SK-N-SH (cell line): ENCODE results near the gene ADPRHL1. TPM values are rescaled to one million over a fixed set of nuclear protein-coding genes. Genes with fewer than 3 reads are reported as not detected.

Experiments
- CTCF ChIA-PET: fragments of 300-600, 350-600 bp; formaldehyde crosslinking; extraction: SDS; loops from one replicate; lab custom pipeline; 2021; lab: Yijun Ruan, JAX
- POLR2A ChIA-PET: fragments of 350-600 bp; sonication (Branson Sonifier 250); formaldehyde crosslinking; extraction: SDS; loops from one replicate; lab custom pipeline; 2020; ENCODE audit warnings: antibody characterized with exemption, inconsistent platforms; lab: Yijun Ruan, JAX
- DNase-seq: peaks from one replicate; pipeline ENCODE4 v3.0.0; 2012
- H2AFZ ChIP-seq: fragments of 200-600 bp; sonication (generic); 2 replicates; pipeline ENCODE4 v1.8.1; 2016; ENCODE audit warnings: antibody characterized with exemption, mild to moderate bottlenecking, low read depth
- H3F3A ChIP-seq: fragments of 200-600 bp; sonication (generic); replicated peaks from 2 replicates; pipeline ENCODE3; 2016; ENCODE audit warnings: antibody characterized with exemption, mild to moderate bottlenecking; ENCODE audit not compliant: insufficient read depth
- H3K27ac ChIP-seq, 2 experiments: fragments of 200-500 bp in 1 of 2; fragments of 200-600 bp in 1 of 2; sonication (Bioruptor generic) in 1 of 2; sonication (generic), shearing (Covaris generic) in 1 of 2; 2 replicates each; pipeline versions ENCODE4 v1.5.1 to v1.6.1; 2014 to 2016; ENCODE audit warnings: low read depth in 2 of 2, inconsistent platforms in 1 of 2, low read length in 1 of 2, mild to moderate bottlenecking in 1 of 2, mixed read lengths in 1 of 2
- H3K27me3 ChIP-seq: fragments of 200-600 bp; sonication (generic), shearing (Covaris generic); 2 replicates; pipeline ENCODE4 v1.6.1; 2016; ENCODE audit warnings: mixed run types; ENCODE audit not compliant: insufficient read depth
- H3K36me3 ChIP-seq, 2 experiments: fragments of 200-500 bp in 1 of 2; fragments of 200-600 bp in 1 of 2; sonication (Bioruptor generic) in 1 of 2; sonication (generic) in 1 of 2; replicated peaks in 1 of 2; 2 replicates each; pipeline versions ENCODE3 to v1.5.1; 2014 to 2016; ENCODE audit warnings: low read length in 1 of 2, mild to moderate bottlenecking in 1 of 2; ENCODE audit not compliant: insufficient read depth in 2 of 2, control insufficient read depth in 1 of 2
- H3K4me1 ChIP-seq, 2 experiments: fragments of 200-500 bp in 1 of 2; fragments of 200-600 bp in 1 of 2; sonication (Bioruptor generic) in 1 of 2; sonication (generic), shearing (Covaris generic) in 1 of 2; 2 replicates each; pipeline versions ENCODE4 v1.5.1 to v1.6.1; 2014 to 2016; ENCODE audit warnings: low read depth in 1 of 2, low read length in 1 of 2, mixed run types in 1 of 2; ENCODE audit not compliant: insufficient read depth in 2 of 2, control insufficient read depth in 1 of 2
- H3K4me2 ChIP-seq: fragments of 200-600 bp; sonication (generic), shearing (Covaris generic); 2 replicates; pipeline ENCODE4 v1.6.1; 2017; ENCODE audit warnings: mixed run types
- H3K4me3 ChIP-seq, 2 experiments: fragments of 200-500 bp in 1 of 2; fragments of 200-600 bp in 1 of 2; sonication (Bioruptor generic) in 1 of 2; sonication (generic), shearing (Covaris generic) in 1 of 2; 2 replicates each; pipeline versions ENCODE4 v1.5.1 to v1.8.1; 2014 to 2016; ENCODE audit warnings: low read depth in 2 of 2, inconsistent platforms in 1 of 2, low read length in 1 of 2, mild to moderate bottlenecking in 1 of 2, mixed read lengths in 1 of 2, moderate library complexity in 1 of 2
- H3K79me2 ChIP-seq: fragments of 200-600 bp; sonication (generic); 2 replicates; pipeline ENCODE4 v1.8.1; 2017; ENCODE audit warnings: mild to moderate bottlenecking; ENCODE audit not compliant: insufficient read depth
- H3K9ac ChIP-seq: fragments of 200-600 bp; sonication (generic); 2 replicates; pipeline ENCODE4 v1.6.1; 2017; ENCODE audit warnings: mixed run types
- H3K9me2 ChIP-seq: fragments of 200-600 bp; sonication (generic); 2 replicates; pipeline ENCODE4 v1.6.1; 2017; ENCODE audit warnings: mixed run types
- H3K9me3 ChIP-seq: fragments of 200-600 bp; sonication (generic); 2 replicates; pipeline ENCODE4 v1.6.1; 2017; ENCODE audit warnings: mixed run types, mild to moderate bottlenecking, moderate library complexity
- H4K20me1 ChIP-seq: fragments of 200-600 bp; sonication (generic); 2 replicates; pipeline ENCODE4 v1.6.1; 2017; ENCODE audit warnings: mild to moderate bottlenecking, mixed run types; ENCODE audit not compliant: insufficient read depth
- CHD2 ChIP-seq: fragments of 150-350 bp; IDR thresholded peaks from 2 replicates; pipeline ENCODE4 v1.6.1; 2018; ENCODE audit warnings: low read length; ENCODE audit not compliant: partially characterized antibody
- EZH2phosphoT487 ChIP-seq: fragments of 200-600 bp; sonication (generic); IDR thresholded peaks from 2 replicates; pipeline ENCODE4 v1.6.1; 2017; ENCODE audit warnings: low read depth, mixed run types, mild to moderate bottlenecking, antibody characterized with exemption, moderate library complexity, borderline replicate concordance
- FOSL2 ChIP-seq: IDR thresholded peaks from 2 replicates; pipeline ENCODE4 v1.4.0; 2012; ENCODE audit warnings: low read depth, mild to moderate bottlenecking, moderate library complexity, borderline replicate concordance
- GABPA ChIP-seq: IDR thresholded peaks from 2 replicates; pipeline ENCODE4 v1.4.0; 2012; ENCODE audit warnings: low read depth, mild to moderate bottlenecking
- GATA2 ChIP-seq: sonication (generic); formaldehyde crosslinking; IDR thresholded peaks from 2 replicates; pipeline ENCODE4 v1.5.0; 2020; ENCODE audit warnings: mild to moderate bottlenecking, missing genetic modification reagents
- MAX ChIP-seq: IDR thresholded peaks from 2 replicates; pipeline ENCODE4 v1.4.0; 2012; ENCODE audit warnings: low read depth
- MXI1 ChIP-seq: IDR thresholded peaks from 2 replicates; pipeline ENCODE4 v1.6.1; 2012; ENCODE audit warnings: mild to moderate bottlenecking, low read depth, low read length, improper control_type of control experiment
- PBX3 ChIP-seq: IDR thresholded peaks from 2 replicates; pipeline ENCODE4; 2012
- RAD21 ChIP-seq: IDR thresholded peaks from 2 replicates; pipeline ENCODE4 v1.6.1; 2012; ENCODE audit warnings: mild to moderate bottlenecking, low read length
- REST ChIP-seq: IDR thresholded peaks from 2 replicates; pipeline ENCODE4 v1.6.1; 2012; ENCODE audit warnings: mild to moderate bottlenecking, low read depth, low read length, moderate library complexity
- RXRA ChIP-seq: IDR thresholded peaks from 2 replicates; pipeline ENCODE4 v1.4.0; 2012; ENCODE audit warnings: low read depth, mild to moderate bottlenecking, borderline replicate concordance
- SIN3A ChIP-seq: IDR thresholded peaks from 2 replicates; pipeline ENCODE4 v1.6.1; 2012; ENCODE audit warnings: low read depth, mild to moderate bottlenecking, low read length, moderate library complexity, borderline replicate concordance
- SMC3 ChIP-seq: IDR thresholded peaks from 2 replicates; pipeline ENCODE4 v1.6.1; 2012; ENCODE audit warnings: low read depth, low read length, improper control_type of control experiment
- TAF1 ChIP-seq: IDR thresholded peaks from 2 replicates; pipeline ENCODE4 v1.6.1; 2012; ENCODE audit warnings: low read depth, mild to moderate bottlenecking, low read length, moderate library complexity, borderline replicate concordance
- USF1 ChIP-seq: IDR thresholded peaks from 2 replicates; pipeline ENCODE4 v1.4.0; 2012; ENCODE audit warnings: low read depth, borderline replicate concordance
- WGBS: methylation state at CpG from one replicate; pipeline ENCODE4 v1.1.6; 2017; ENCODE audit warnings: low lambda C conversion rate; 5-methylcytosine and 5-hydroxymethylcytosine counted together
- polyA plus RNA-seq, 3 experiments: library from polyadenylated mRNA; depleted of rRNA; stranded (reverse); fragments of >200 nt; gene quantifications; 2 replicates each; pipeline ENCODE4 v1.2.3, GENCODE V29; 2012

Gene ADPRHL1
- polyA plus RNA-seq, 1 of the 3 experiments (the other 2 are of a cell fraction) = 1.0 TPM

GRCh38 chr13:113407531-113408393 is 45.5 kb downstream of the ADPRHL1 start:
- H3K9ac ChIP-seq = no peak overlapping the region
- no peak overlapping the region; the same call in 1 of the 2 replicates for H2AFZ ChIP-seq
- no peak overlapping the region for H3K4me3 ChIP-seq
- H3K9me2 ChIP-seq = no peaks in the 10 kb centered on the region
- H3K36me3 ChIP-seq = no peaks in the 10 kb centered on the region
- H3K27ac ChIP-seq = peak overlapping the region in 1 of 2 experiments; percentile 79; a peak in 2 of 4 replicates
- H3K9me3 ChIP-seq = no peaks in the 10 kb centered on the region
- DNase-seq = no peak
- no peaks in the 10 kb centered on the region for H3K79me2 ChIP-seq
- peaks cover 4% of the 10 kb centered on the region for H3F3A ChIP-seq
- no peak overlapping the region for H3K4me2 ChIP-seq
- H3K4me1 ChIP-seq = peaks cover 8 to 23% of the 10 kb centered on the region in 2 experiments
- POLR2A ChIA-PET = no interaction called here
- CTCF ChIA-PET = interaction anchor here (0.7 to 2.5 kb wide), 4 partner anchors 9 to 44 kb away, joined by 3 to 8 read pairs (median 4); no protein-coding TSS in a partner anchor
- no peaks in the 10 kb centered on the region for H4K20me1 ChIP-seq
- H3K27me3 ChIP-seq = no peaks in the 10 kb centered on the region
- 71% methylated on average over 29 of the region's 41 CpGs for WGBS
- no peak for TF ChIP-seq TAF1
- no peak for TF ChIP-seq EZH2phosphoT487
- TF ChIP-seq MAX = no peak
- TF ChIP-seq SMC3 = no peak
- TF ChIP-seq REST = no peak
- TF ChIP-seq MXI1 = no peak

- H3K27me3 ChIP-seq = no peaks in the 10 kb centered on the region
- WGBS = 77% methylated on average over 10 of the region's 21 CpGs
- TF ChIP-seq CHD2 (no peak), USF1 (no peak), GATA2 (CRISPR knock-in tag) (no peak), RAD21 (no peak), SIN3A (no peak), EZH2phosphoT487 (no peak), FOSL2 (no peak), REST (no peak), GABPA (no peak), TAF1 (no peak), RXRA (no peak), PBX3 (no peak)
- H3K4me3 ChIP-seq = no peak overlapping the region
- no peak overlapping the region for H3K4me2 ChIP-seq
- POLR2A ChIA-PET = no interaction called here
- no peaks in the 10 kb centered on the region for H3K36me3 ChIP-seq
- H3K9me3 ChIP-seq = no peaks in the 10 kb centered on the region
- no peaks in the 10 kb centered on the region for H4K20me1 ChIP-seq
- H3K4me1 ChIP-seq = peaks cover 8 to 23% of the 10 kb centered on the region in 2 experiments
- no peak overlapping the region for H3K9ac ChIP-seq
- H3K27ac ChIP-seq = no peak overlapping the region; a peak in 1 of 4 replicates
- DNase-seq = no peak
- no peaks in the 10 kb centered on the region for H3K79me2 ChIP-seq
- H2AFZ ChIP-seq = no peak overlapping the region
- peaks cover 4% of the 10 kb centered on the region for H3F3A ChIP-seq
- H3K9me2 ChIP-seq = no peaks in the 10 kb centered on the region
- CTCF ChIA-PET = interaction anchor here (0.7 to 2.5 kb wide), 3 partner anchors 10 to 43 kb away, joined by 3 to 8 read pairs (median 5); no protein-coding TSS in a partner anchor
Observed at GRCh38 chr13:113407103-113407530, 46.2 kb downstream of the ADPRHL1 start.
